NCI-H2171 (cell line): ENCODE results near the gene ZGLP1.

Source experiments
- DNase-seq: peaks from one replicate; lab custom pipeline; 2025; lab: John Stamatoyannopoulos, UW

Gene ZGLP1

DNA sequence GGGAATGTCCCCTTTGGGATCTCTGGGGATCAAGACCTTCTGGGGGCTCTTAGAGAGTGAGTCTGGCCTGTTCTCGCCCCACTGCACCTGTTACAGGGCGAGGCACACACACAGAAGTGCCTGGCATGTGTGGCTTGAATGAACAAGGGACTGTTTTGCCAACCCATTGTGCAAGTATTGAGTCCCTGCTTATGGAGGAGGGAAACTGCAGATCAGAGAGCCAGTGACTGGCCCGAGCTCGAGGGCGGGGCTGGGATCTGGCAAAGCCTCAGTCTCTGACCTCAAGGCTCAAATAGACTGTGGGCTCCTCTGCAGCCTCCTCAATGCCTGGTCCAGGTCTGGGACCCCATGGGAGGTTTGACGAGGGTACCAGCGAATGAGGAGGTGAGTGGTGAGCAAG lies 18.2 kb upstream of the ZGLP1 start:
- DNase-seq: no peak

GRCh38 chr19:10325732-10326131 lies 16.1 kb upstream of the ZGLP1 start:
- no peak for DNase-seq

GRCh38 chr19:10321874-10322835 lies 12.5 kb upstream of the ZGLP1 start:
- DNase-seq: no peak

- no peak for DNase-seq
These were observed 11.8 kb upstream of the ZGLP1 start for GRCh38 chr19:10321417-10321797.

- no peak for DNase-seq
These were observed 11.2 kb upstream of the ZGLP1 start for GRCh38 chr19:10320602-10321416.

DNA sequence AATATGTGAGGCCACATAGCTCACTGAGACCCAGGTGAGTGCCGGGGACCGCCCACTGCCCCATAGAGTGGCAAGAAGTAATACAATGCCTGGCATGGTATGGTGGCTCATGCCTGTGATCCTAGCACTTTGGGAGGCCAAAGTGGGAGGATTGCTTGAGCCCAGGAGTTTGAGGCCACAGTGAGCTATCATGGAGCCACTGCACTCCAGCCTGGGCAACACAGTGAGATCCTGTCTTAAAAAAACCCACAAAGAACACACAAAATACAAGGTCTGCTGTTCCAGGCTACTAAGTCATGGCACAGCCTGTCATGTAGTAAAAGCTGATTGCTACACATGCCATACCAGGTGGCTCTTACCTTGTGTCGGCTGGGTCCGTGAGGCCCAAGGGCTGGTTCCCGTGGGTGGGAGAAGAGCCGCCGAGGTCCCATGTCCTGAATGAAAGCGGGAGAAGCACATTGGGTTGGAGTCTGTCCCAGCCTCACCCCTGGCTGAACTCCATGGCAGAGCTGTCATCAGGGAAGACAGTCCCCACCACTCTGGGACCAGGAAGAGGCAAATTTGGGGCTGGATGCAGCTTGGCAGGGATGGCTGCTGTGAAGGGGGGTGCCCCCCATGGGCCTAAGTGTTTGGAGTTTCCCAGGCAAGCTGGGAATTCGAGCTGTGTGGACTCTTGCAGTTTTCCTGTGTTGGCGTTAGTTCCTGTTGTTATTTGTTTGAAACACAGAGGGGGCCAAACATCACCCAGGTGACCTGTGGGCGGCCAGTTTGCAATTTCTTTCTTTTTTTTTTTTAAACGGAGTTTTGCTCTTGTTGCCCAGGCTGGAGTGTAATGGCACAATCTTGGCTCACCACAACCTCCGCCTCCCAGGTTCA lies 9.4 kb upstream of the ZGLP1 start:
- DNase-seq: no peak

DNA sequence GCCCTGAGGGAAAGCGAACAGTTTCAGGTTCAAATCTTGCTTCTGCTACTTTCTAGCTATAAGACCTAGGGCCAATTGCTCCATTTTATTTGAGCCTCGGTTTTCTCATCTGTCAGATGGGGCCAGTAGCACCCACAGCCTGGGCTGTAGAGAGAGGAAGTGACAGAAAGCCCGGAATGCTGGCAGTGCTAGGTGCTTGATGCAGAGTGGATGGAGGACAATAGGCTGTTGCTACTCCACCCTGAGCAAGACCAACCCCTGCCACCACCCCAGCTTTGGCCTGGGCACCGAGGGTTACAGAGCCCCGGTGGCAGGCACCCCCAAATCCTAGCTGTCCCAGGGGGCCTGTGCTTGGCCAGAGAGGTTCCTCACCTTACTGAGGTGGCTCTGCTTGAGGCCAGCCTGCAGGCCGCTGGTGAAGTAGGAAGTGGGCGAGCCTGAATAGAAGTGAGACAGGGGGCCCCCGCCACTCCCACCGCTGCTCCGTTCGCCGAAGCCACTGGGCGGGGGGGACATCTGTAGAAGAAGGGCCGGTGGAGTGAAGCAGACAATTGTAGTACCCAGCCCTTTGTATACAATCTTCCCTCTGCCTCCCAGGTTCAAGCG lies 8.3 kb upstream of the ZGLP1 start:
- no peak for DNase-seq

DNA sequence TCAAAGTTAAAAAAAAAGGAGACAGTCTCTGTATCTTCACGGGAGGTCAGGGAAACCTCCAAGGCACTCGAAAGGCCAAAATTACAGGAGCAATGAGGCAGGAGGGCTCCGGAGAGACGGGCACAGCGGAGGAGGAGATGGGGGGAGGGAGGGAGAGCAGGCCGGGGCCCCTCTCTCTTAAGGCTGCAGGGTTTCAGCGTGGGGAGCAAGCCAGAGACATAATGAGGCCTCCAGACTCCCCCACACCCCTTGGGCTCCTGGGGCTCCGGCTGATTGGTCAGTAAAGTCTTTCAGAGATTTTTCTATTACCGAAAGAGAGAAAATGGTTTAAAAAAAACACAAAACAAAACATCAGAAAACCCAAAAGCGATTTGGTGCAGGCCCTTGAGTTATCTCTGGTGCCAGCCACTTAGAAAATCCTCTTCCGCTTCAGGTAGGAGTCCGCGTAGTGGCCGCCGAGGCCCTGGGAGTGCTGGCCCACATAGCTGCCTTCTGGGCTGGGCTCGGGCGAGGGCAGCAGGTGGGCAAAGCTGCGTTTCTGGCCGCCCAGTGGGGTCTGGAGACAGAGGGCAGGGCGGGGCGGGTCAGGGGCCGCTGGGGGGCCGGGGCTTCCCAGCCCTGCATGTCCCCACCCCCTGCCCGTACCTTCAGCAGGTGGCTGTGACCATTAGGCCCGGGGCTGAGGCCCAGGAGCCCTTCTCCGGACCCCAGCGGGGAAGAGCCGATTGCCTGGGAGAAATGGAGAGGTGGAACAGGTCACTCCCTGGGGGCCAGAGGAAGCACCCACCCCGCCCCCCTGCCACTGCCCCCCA lies 7.6 kb upstream of the ZGLP1 start:
- DNase-seq: no peak

DNA sequence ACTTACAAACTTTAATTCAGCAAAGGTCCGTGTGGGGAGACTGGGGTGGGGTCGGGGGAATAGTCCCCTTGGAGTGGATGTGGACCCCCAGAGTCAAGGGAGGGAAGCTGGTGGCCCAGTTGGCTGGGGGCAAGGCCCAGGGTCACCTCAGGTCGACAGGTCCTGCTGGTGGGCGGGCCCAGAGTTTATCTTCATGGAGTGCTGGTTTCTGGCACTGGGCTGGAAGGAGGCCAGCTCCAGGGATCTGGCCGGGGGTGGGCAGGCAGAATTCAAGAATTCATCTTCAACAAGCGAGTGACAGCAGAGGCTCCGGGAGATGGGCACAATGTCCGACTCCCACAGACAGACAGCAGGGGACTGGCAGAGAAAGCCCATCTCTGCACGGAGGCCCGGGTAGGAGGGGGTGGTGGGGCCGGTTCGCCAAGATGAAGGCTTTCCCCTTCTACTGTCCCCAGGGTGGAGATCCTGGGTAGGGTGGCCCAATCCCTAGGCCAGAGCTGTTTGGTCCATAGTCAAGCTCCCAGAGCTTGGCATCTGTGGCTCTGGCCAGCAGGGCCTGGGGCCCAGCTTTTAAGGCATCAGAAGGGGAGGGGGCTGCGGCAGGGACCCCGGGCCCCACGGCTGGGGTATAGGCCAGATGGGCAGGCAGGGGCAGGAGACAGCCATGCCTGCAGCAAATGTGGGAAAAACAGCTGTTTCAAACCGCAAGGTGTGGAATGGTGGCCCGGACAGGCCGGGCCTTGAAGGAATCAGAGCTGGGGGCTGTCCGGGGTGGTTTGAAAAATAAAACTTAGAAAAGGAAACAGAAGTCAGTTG lies 6.8 kb upstream of the ZGLP1 start:
- DNase-seq: no peak

GRCh38 chr19:10315335-10316214 lies 6.0 kb upstream of the ZGLP1 start, which contains the start of gene FDX2:
TSS of gene FDX2 (minus strand) at chr19:10316015. CDS start at chr19:10315996, 19 bp downstream.
- peak; percentile 87 for DNase-seq

DNA sequence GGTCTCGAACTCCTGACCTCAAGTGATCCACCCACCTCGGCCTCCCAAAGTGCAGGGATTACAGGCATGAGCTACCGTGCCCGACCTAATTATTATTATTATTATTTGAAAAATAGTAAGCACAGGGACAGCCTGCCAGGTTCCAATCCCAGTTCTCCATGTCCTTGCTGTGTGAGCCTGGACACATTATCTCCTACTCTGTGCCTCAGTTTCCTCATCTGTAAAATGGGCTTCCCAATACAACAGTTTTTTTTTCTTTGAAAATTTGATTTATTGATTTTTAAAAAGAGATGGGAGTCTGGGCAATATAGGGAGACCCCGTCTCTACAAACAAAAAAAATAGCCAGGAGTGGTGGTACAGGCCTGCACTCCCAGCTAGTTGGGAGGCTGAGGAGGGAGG lies 3.3 kb downstream of the ZGLP1 start:
- no peak for DNase-seq

DNA sequence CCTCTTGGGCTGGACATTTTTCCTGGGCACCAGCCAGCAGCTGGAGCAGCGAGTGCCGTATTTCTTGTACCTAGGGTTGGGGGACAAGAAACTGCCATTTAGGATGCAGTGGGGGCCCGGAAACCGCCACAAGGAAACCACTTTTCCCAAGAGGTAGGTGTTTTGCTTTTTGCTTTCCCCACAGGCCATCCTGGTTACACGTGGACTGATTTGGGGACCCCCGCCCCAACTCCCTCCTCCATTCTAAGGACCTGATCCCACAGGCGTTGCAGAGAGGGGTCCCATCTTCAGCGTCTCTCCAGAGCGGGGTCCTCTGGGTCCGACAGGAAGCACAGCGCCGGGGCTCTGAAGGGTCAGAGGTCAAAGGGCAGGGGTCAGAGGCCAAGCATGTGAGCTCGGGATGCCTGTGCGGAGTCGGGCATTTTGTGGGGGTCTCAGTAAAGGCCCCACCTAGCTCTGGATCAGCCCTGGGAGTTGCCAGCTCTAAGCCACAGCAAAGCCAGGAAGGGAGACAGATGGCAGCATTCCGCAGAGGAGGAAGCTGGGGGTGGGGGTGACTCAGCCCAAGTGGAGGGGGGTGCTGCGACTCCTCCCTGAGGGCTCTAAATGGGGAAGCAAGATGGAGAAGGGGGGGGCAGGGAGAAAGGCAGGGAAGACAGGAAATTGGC lies 4.3 kb downstream of the ZGLP1 start:
- peak; percentile 12 for DNase-seq

GRCh38 chr19:10299545-10300458 lies 9.8 kb downstream of the ZGLP1 start:
- peak; percentile 52 for DNase-seq

- DNase-seq: no peak
These were observed 13.6 kb downstream of the ZGLP1 start for GRCh38 chr19:10295847-10296591.

- no peak for DNase-seq
These were observed 14.2 kb downstream of the ZGLP1 start for GRCh38 chr19:10295305-10295846.

- DNase-seq: no peak
These were observed 15.3 kb downstream of the ZGLP1 start for GRCh38 chr19:10294368-10294697.
